Measurements from ENCODE around the gene TOR1A. TPM values are rescaled to one million over a fixed set of nuclear protein-coding genes. Genes with fewer than 3 reads are reported as not detected.
"Not testable (repeated sequence)": the region's sequence is repeated elsewhere in the genome, so short reads cannot be mapped to it uniquely, and the experiment has no call there.

The TOR1A gene
- total RNA-seq, 1 donor from 2014 or later: 33.1 TPM

DNA sequence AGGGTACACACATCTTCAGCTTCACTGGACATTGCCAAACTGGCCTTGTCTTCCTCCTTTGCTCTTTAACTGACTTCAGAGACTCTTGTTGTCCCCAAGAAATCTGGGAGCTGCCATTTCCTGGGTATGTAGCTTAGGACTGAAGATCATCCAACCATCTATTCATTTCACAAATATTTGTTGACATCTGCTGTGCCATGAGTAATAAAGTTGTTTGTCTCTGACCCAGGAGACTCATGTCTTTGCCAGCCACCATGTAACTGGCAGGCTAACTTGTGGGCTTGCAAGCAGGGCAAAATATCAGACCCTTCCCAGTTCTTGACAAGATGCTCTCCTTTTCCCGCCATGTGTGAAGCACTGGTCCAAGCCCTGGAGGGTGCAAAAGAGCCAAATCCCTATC, 38.1 kb downstream of the TOR1A start:
- Mint-ChIP-seq H3K4me3 (ENCODE audit: low read depth) (no peak overlapping the region), H3K27ac (no peak overlapping the region), H3K27me3 (peaks cover 33% of the 10 kb centered on the region), H3K9me3 (ENCODE audit: low read depth) (no peaks in the 10 kb centered on the region), H3K4me1 (ENCODE audit: low read depth) (no peaks in the 10 kb centered on the region), H3K36me3 (ENCODE audit: insufficient read depth) (no peaks in the 10 kb centered on the region)
- TF ChIP-seq, protein P1, sequence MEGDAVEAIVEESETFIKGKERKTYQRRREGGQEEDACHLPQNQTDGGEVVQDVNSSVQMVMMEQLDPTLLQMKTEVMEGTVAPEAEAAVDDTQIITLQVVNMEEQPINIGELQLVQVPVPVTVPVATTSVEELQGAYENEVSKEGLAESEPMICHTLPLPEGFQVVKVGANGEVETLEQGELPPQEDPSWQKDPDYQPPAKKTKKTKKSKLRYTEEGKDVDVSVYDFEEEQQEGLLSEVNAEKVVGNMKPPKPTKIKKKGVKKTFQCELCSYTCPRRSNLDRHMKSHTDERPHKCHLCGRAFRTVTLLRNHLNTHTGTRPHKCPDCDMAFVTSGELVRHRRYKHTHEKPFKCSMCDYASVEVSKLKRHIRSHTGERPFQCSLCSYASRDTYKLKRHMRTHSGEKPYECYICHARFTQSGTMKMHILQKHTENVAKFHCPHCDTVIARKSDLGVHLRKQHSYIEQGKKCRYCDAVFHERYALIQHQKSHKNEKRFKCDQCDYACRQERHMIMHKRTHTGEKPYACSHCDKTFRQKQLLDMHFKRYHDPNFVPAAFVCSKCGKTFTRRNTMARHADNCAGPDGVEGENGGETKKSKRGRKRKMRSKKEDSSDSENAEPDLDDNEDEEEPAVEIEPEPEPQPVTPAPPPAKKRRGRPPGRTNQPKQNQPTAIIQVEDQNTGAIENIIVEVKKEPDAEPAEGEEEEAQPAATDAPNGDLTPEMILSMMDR (IDR thresholded peaks at IDR 0.05; ENCODE audit: unreplicated experiment): no peak
- no peak for DNase-seq (ENCODE audit: low spot score, unreplicated experiment)

DNA sequence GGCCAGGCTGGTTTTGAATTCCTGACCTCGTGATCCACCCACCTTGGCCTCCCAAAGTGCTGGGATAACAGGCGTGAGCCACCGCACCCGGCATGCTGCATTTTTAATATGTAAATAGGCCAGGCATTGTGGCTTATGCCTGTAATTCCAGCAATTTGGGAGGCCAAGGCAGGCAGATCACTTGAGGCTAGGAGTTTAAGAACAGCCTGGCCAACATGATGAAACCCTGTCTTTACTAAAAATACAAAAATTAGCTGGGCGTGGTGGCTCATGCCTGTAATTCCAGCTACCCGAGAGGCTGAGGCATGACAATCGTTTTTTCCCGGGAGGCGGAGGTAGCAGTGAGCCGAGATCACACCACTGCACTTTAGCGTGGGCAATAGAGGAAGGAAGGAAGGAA, 39.0 kb downstream of the TOR1A start:
- H3K27me3 Mint-ChIP-seq: peaks cover 33% of the 10 kb centered on the region
- DNase-seq (ENCODE audit: low spot score, unreplicated experiment); H3K4me1 Mint-ChIP-seq (ENCODE audit: low read depth); H3K27ac Mint-ChIP-seq; H3K4me3 Mint-ChIP-seq (ENCODE audit: low read depth); H3K36me3 Mint-ChIP-seq (ENCODE audit: insufficient read depth); H3K9me3 Mint-ChIP-seq (ENCODE audit: low read depth): not testable (repeated sequence)

DNA sequence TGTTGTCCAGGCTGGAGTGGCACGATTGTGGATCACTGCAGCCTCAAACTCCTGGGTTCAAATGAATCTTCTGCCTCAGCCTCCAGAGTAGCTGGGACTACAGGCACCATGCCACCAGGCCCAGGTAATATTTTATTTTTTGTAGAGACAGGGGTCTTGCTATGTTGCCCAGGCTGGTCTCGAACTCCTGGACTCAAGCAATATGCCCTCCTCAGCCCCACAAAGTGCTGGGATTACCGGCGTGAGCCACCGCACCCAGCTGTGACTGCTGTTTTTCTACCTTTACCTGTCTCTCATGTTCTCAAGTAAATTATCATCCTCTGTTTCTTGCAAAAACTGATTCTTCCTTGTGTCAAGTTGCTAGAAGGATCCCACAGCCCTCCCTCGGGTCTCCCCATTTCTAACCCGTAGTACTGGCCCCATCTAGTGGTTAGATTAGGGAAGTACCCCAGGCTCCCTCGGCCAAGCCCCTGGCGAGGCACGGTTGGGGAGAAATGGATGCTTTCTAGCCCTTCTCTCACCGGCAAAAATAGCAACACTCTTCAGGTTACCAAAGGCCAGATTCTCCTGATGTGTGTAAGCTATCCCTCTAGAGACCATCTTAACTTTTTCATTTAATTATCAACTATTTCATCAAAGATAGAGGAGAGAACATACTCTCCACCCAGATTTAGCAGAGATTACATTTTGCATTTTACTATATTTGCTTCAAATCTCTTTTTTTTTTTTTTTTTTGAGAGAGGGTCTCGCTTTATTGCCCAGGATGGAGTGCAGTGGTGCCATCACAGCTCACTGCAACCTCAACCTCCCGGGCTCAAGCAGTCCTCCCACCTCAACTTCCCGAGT, 40.2 kb downstream of the TOR1A start:
- Mint-ChIP-seq H3K4me1 (ENCODE audit: low read depth) (no peaks in the 10 kb centered on the region), H3K27ac (no peak overlapping the region), H3K9me3 (ENCODE audit: low read depth) (no peaks in the 10 kb centered on the region), H3K27me3 (peaks cover 29% of the 10 kb centered on the region), H3K36me3 (ENCODE audit: insufficient read depth) (no peaks in the 10 kb centered on the region), H3K4me3 (ENCODE audit: low read depth) (no peak overlapping the region)
- DNase-seq (ENCODE audit: low spot score, unreplicated experiment): peak; percentile 72
- TF ChIP-seq, protein P1 (IDR thresholded peaks at IDR 0.05; ENCODE audit: unreplicated experiment): peak; percentile 90

DNA sequence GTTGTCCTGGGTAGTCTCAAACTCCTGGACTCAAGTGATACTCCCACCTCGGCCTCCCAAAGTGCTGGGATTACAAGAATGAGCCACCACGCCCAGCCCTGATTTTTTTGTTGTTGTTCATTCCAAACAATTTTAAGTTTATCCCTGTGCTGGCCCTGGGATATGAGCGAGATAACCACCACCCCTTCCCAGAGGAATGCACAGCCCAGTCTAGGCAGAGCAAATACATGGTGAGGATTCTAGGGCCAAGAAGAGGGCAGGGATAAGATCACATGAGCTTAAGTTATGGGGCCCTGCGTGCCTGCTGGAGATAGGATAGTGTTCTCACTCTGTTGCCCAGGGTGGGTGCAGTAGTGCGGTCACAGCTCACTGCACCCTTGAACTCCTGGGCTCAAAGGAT, 42.0 kb downstream of the TOR1A start:
- Mint-ChIP-seq H3K27ac (no peak overlapping the region), H3K36me3 (ENCODE audit: insufficient read depth) (no peaks in the 10 kb centered on the region), H3K9me3 (ENCODE audit: low read depth) (no peaks in the 10 kb centered on the region), H3K27me3 (peaks cover 22% of the 10 kb centered on the region), H3K4me3 (ENCODE audit: low read depth) (no peak overlapping the region), H3K4me1 (ENCODE audit: low read depth) (no peaks in the 10 kb centered on the region)
- TF ChIP-seq, protein P1 (IDR thresholded peaks at IDR 0.05; ENCODE audit: unreplicated experiment): no peak
- no peak for DNase-seq (ENCODE audit: low spot score, unreplicated experiment)

DNA sequence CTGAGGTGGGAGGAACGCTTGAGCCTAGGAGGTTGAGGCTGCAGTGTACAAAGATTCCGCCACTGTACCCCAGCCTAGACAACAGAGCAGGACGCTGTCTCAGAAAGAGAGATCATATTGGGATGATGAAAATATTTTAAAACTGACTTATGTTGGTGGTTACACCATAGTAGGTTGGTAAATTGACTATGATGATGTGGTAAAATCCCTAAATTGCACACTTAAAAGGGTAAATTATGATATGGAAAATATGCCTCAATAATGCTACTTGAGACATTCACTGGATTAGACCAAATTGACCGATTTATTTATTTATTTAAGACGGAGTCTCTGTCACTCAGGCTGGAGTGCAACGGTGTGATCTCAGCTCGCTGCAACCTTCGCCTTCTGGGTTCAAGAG, 42.8 kb downstream of the TOR1A start:
- TF ChIP-seq, protein P1 (IDR thresholded peaks at IDR 0.05; ENCODE audit: unreplicated experiment): no peak

More for the DNA sequence above, 42.8 kb downstream of the TOR1A start:
- DNase-seq (ENCODE audit: low spot score, unreplicated experiment): no peak
- H3K4me3 Mint-ChIP-seq (ENCODE audit: low read depth): no peak overlapping the region
- H3K27me3 Mint-ChIP-seq: peaks cover 16% of the 10 kb centered on the region
- no peaks in the 10 kb centered on the region for H3K4me1 Mint-ChIP-seq (ENCODE audit: low read depth)
- no peaks in the 10 kb centered on the region for H3K36me3 Mint-ChIP-seq (ENCODE audit: insufficient read depth)
- no peak overlapping the region for H3K27ac Mint-ChIP-seq
- no peaks in the 10 kb centered on the region for H3K9me3 Mint-ChIP-seq (ENCODE audit: low read depth)

Measured in progenitor cell of endocrine pancreas (in vitro differentiated cells).